Hematopoietic multipotent progenitor cell treated with erythropoietin and hydrocortisone succinate and interleukin-3 and kit ligand, for 4 days (in vitro differentiated cells): ENCODE results near the gene SPHKAP.
"Not testable (repeated sequence)": the region's sequence is repeated elsewhere in the genome, so short reads cannot be mapped to it uniquely, and the experiment has no call there.

Source experiments
- DNase-seq: peaks from one replicate; pipeline ENCODE4 v3.0.0-alpha.2; 2015

Gene SPHKAP

GRCh38 chr2:228017784-228018183, 163.7 kb downstream of the SPHKAP start:
- DNase-seq = no peak

- DNase-seq = no peak
Measured at GRCh38 chr2:228016402-228016801, 165.1 kb downstream of the SPHKAP start.

- DNase-seq = no peak
Measured at GRCh38 chr2:228015741-228016140, 165.7 kb downstream of the SPHKAP start.

GRCh38 chr2:227996366-227996765, 185.1 kb downstream of the SPHKAP start:
- DNase-seq = no peak

- DNase-seq = no peak
Measured at GRCh38 chr2:227990937-227991336, 190.6 kb downstream of the SPHKAP start.

- no peak for DNase-seq
Measured at GRCh38 chr2:227973241-227973640, 208.2 kb downstream of the SPHKAP start.

- DNase-seq = no peak
Measured at GRCh38 chr2:227971619-227972230, 209.8 kb downstream of the SPHKAP start.

GRCh38 chr2:227960317-227960716, 221.2 kb downstream of the SPHKAP start:
- DNase-seq = no peak

GRCh38 chr2:227942965-227943364, 238.5 kb downstream of the SPHKAP start:
- DNase-seq = no peak

- DNase-seq = no peak
Measured at GRCh38 chr2:227942021-227942420, 239.5 kb downstream of the SPHKAP start.

- DNase-seq = peak; percentile 42
Measured at GRCh38 chr2:227939271-227940027, 242.0 kb downstream of the SPHKAP start.

GRCh38 chr2:227936249-227936648, 245.2 kb downstream of the SPHKAP start:
- not testable (repeated sequence) for DNase-seq

GRCh38 chr2:227933884-227934283, 247.6 kb downstream of the SPHKAP start:
- no peak for DNase-seq

- no peak for DNase-seq
Measured at GRCh38 chr2:227932403-227932802, 249.1 kb downstream of the SPHKAP start.

- DNase-seq = no peak
Measured at GRCh38 chr2:227932001-227932400, 249.5 kb downstream of the SPHKAP start.
